Peyer's patch (tissue), 4 donors: ENCODE results near the gene KIAA0319L.

Source experiments
- POLR2A ChIP-seq, 2 donors: fragments of 450-650 bp; IDR thresholded peaks; one replicate each; pipeline ENCODE4 v1.5.1; 2017; ENCODE audit warnings: antibody characterized with exemption in 2 of 2, mild to moderate bottlenecking in 2 of 2, moderate library complexity in 2 of 2
- TF ChIP-seq, protein P1 (sequence below), 6 experiments: fragments of 450-650 bp in 4 of 6; fragments of 200-600 bp in 2 of 6; sonication (generic) in 1 of 6; IDR thresholded peaks; one replicate each; pipeline ENCODE4 v1.5.1; 2017 to 2019; ENCODE audit warnings: antibody characterized with exemption in 6 of 6, mild to moderate bottlenecking in 3 of 6, moderate library complexity in 1 of 6

GRCh38 chr1:35585281-35585680 is 28.1 kb upstream of the KIAA0319L start:
- TF ChIP-seq, protein P1, sequence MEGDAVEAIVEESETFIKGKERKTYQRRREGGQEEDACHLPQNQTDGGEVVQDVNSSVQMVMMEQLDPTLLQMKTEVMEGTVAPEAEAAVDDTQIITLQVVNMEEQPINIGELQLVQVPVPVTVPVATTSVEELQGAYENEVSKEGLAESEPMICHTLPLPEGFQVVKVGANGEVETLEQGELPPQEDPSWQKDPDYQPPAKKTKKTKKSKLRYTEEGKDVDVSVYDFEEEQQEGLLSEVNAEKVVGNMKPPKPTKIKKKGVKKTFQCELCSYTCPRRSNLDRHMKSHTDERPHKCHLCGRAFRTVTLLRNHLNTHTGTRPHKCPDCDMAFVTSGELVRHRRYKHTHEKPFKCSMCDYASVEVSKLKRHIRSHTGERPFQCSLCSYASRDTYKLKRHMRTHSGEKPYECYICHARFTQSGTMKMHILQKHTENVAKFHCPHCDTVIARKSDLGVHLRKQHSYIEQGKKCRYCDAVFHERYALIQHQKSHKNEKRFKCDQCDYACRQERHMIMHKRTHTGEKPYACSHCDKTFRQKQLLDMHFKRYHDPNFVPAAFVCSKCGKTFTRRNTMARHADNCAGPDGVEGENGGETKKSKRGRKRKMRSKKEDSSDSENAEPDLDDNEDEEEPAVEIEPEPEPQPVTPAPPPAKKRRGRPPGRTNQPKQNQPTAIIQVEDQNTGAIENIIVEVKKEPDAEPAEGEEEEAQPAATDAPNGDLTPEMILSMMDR (IDR thresholded peaks at IDR 0.05), result no peak
- TF ChIP-seq POLR2A (IDR thresholded peaks at IDR 0.05), result no peak
